H9 (cell line): ENCODE results near the gene EPM2A. TPM values are rescaled to one million over a fixed set of nuclear protein-coding genes. Genes with fewer than 3 reads are reported as not detected.

Experiments used
- DNase-seq: peaks from one replicate; pipeline ENCODE4 v3.0.0-alpha.2; 2017
- H2AFZ ChIP-seq: one replicate; pipeline ENCODE4 v1.6.1; 2013; ENCODE audit warnings: mild to moderate bottlenecking, low read length, control low read depth, moderate library complexity
- H2AK5ac ChIP-seq: 2 replicates; pipeline ENCODE4 v1.6.1; 2013; ENCODE audit warnings: low read length, control low read depth, mixed read lengths; ENCODE audit not compliant: insufficient read length
- H2BK120ac ChIP-seq: one replicate; pipeline ENCODE4 v1.6.1; 2013; ENCODE audit warnings: low read depth, mild to moderate bottlenecking, low read length, control low read depth, inconsistent platforms; ENCODE audit not compliant: poor library complexity, severe bottlenecking
- H2BK12ac ChIP-seq: 2 replicates; pipeline ENCODE4 v1.6.1; 2013; ENCODE audit warnings: low read length, control low read depth, mixed read lengths, low read depth; ENCODE audit not compliant: insufficient read length
- H2BK15ac ChIP-seq: 2 replicates; pipeline ENCODE4 v1.6.1; 2013; ENCODE audit warnings: low read depth, low read length, control low read depth
- H2BK20ac ChIP-seq: one replicate; pipeline ENCODE4 v1.6.1; 2013; ENCODE audit warnings: low read depth, mild to moderate bottlenecking, low read length, control low read depth, inconsistent platforms; ENCODE audit not compliant: poor library complexity, severe bottlenecking
- H2BK5ac ChIP-seq: 2 replicates; pipeline ENCODE4 v1.6.1; 2013; ENCODE audit warnings: low read length, control low read depth, mixed read lengths; ENCODE audit not compliant: insufficient read length
- H3K14ac ChIP-seq: 2 replicates; pipeline ENCODE4 v1.6.1; 2013; ENCODE audit warnings: low read length, control low read depth; ENCODE audit not compliant: insufficient read depth
- H3K18ac ChIP-seq: 2 replicates; pipeline ENCODE4 v1.6.1; 2013; ENCODE audit warnings: low read depth, mild to moderate bottlenecking, mixed read lengths, low read length, control low read depth; ENCODE audit not compliant: insufficient read length
- H3K23ac ChIP-seq: 2 replicates; pipeline ENCODE4 v1.6.1; 2013; ENCODE audit warnings: low read length, control low read depth, mixed read lengths, low read depth; ENCODE audit not compliant: insufficient read length
- H3K23me2 ChIP-seq: 2 replicates; pipeline ENCODE4 v1.6.1; 2013; ENCODE audit warnings: low read depth, mild to moderate bottlenecking, mixed read lengths, low read length, control low read depth; ENCODE audit not compliant: insufficient read length, poor library complexity, severe bottlenecking
- H3K27ac ChIP-seq: 2 replicates; pipeline ENCODE4 v1.5.1; 2013; ENCODE audit warnings: low read length, control low read depth, mixed read lengths, low read depth; ENCODE audit not compliant: insufficient read length
- H3K27me3 ChIP-seq: 2 replicates; pipeline ENCODE4 v1.6.1; 2013; ENCODE audit warnings: low read length, control low read depth, inconsistent platforms; ENCODE audit not compliant: insufficient read depth
- H3K4ac ChIP-seq: 2 replicates; pipeline ENCODE4 v1.6.1; 2013; ENCODE audit warnings: low read depth, mild to moderate bottlenecking, control low read depth, inconsistent platforms, low read length, moderate library complexity
- H3K4me1 ChIP-seq: 2 replicates; pipeline ENCODE4 v1.6.1; 2013; ENCODE audit warnings: low read length, control low read depth, inconsistent platforms; ENCODE audit not compliant: insufficient read depth
- H3K4me2 ChIP-seq: 2 replicates; pipeline ENCODE4 v1.6.1; 2013; ENCODE audit warnings: low read length, control low read depth, mixed read lengths; ENCODE audit not compliant: insufficient read length, insufficient read depth
- H3K56ac ChIP-seq: 2 replicates; pipeline ENCODE4 v1.6.1; 2013; ENCODE audit warnings: low read depth, mild to moderate bottlenecking, mixed read lengths, low read length, control low read depth; ENCODE audit not compliant: insufficient read length
- H3K79me1 ChIP-seq: 2 replicates; pipeline ENCODE4 v1.6.1; 2013; ENCODE audit warnings: low read depth, mild to moderate bottlenecking, moderate library complexity, low read length, control low read depth, inconsistent platforms; ENCODE audit not compliant: insufficient read depth, poor library complexity, severe bottlenecking
- H3K79me2 ChIP-seq: 2 replicates; pipeline ENCODE4 v1.6.1; 2013; ENCODE audit warnings: low read length, control low read depth, inconsistent platforms; ENCODE audit not compliant: insufficient read depth
- H3K9ac ChIP-seq: 2 replicates; pipeline ENCODE4 v1.6.1; 2013; ENCODE audit warnings: low read length, control low read depth, mixed read lengths; ENCODE audit not compliant: insufficient read length; ENCODE audit errors: extremely low read depth
- H3K9me3 ChIP-seq: one replicate; pipeline ENCODE4 v1.6.1; 2013; ENCODE audit warnings: low read depth, low read length, inconsistent platforms; ENCODE audit not compliant: control insufficient read depth
- H3T11ph ChIP-seq: one replicate; pipeline ENCODE4 v1.6.1; 2013; ENCODE audit warnings: mild to moderate bottlenecking, low read length, control low read depth, inconsistent platforms
- H4K20me1 ChIP-seq: one replicate; pipeline ENCODE4 v1.6.1; 2013; ENCODE audit not compliant: control insufficient read depth, insufficient read length, insufficient read depth
- H4K5ac ChIP-seq: 2 replicates; pipeline ENCODE4 v1.6.1; 2013; ENCODE audit warnings: low read depth, mild to moderate bottlenecking, mixed read lengths, low read length, control low read depth; ENCODE audit not compliant: insufficient read length
- H4K8ac ChIP-seq: replicated peaks from 2 replicates; pipeline ENCODE4 v1.6.1; 2013; ENCODE audit warnings: low read length, control low read depth, mixed read lengths, low read depth; ENCODE audit not compliant: insufficient read length
- H4K91ac ChIP-seq: 2 replicates; pipeline ENCODE4 v1.6.1; 2013; ENCODE audit warnings: low read depth, mild to moderate bottlenecking, moderate library complexity, mixed read lengths, low read length, control low read depth; ENCODE audit not compliant: insufficient read length
- H3K27ac Mint-ChIP-seq, 3 experiments: 2 replicates in 2 of 3; 3 replicates in 1 of 3; pipeline ENCODE4 v1.8.0; 2020 to 2021; ENCODE audit warnings: mixed read lengths in 3 of 3, mild to moderate bottlenecking in 1 of 3, moderate library complexity in 1 of 3
- H3K27me3 Mint-ChIP-seq: 2 replicates; pipeline ENCODE4 v1.8.0; 2021; ENCODE audit warnings: low read depth, mild to moderate bottlenecking, moderate library complexity, mixed read lengths
- H3K36me3 Mint-ChIP-seq, 3 experiments: 2 replicates in 2 of 3; 3 replicates in 1 of 3; pipeline ENCODE4 v1.8.0; 2020 to 2021; ENCODE audit warnings: low read depth in 3 of 3, mixed read lengths in 3 of 3; ENCODE audit not compliant: insufficient read depth in 1 of 3
- H3K4me1 Mint-ChIP-seq, 2 experiments: 2 replicates each; pipeline ENCODE4 v1.8.0; 2020; ENCODE audit warnings: mixed read lengths in 2 of 2
- H3K4me3 Mint-ChIP-seq, 2 experiments: 2 replicates in 1 of 2; 3 replicates in 1 of 2; pipeline ENCODE4 v1.8.0; 2020 to 2021; ENCODE audit warnings: mild to moderate bottlenecking in 2 of 2, mixed read lengths in 2 of 2, moderate library complexity in 1 of 2
- H3K9me3 Mint-ChIP-seq, 2 experiments: 2 replicates in 1 of 2; 3 replicates in 1 of 2; pipeline ENCODE4 v1.8.0; 2020; ENCODE audit warnings: mild to moderate bottlenecking in 2 of 2, mixed read lengths in 2 of 2, moderate library complexity in 1 of 2
- CTCF ChIP-seq: fragments of 200-600 bp; sonication (generic); conservative IDR thresholded peaks from 3 replicates; pipeline ENCODE4 v1.8.0; 2021; ENCODE audit warnings: antibody characterized with exemption, mild to moderate bottlenecking
- WGBS: extraction: QIAGEN DNeasy Blood & Tissue Kit; methylation state at CpG from one replicate; pipeline ENCODE4 v1.1.7; 2013; ENCODE audit warnings: missing lambda C conversion rate, low lambda C conversion rate, mixed read lengths; ENCODE audit not compliant: insufficient read length; ENCODE audit errors: extremely low coverage; 5-methylcytosine and 5-hydroxymethylcytosine counted together
- total RNA-seq: library from RNA; stranded (reverse); gene quantifications from 2 replicates; pipeline ENCODE4 v1.2.1, GENCODE V29; 2021

The EPM2A gene
- total RNA-seq, 1 experiment from 2014 or later = 8.2 TPM

- Histone ChIP-seq H2AFZ (no peak overlapping the region), H3K23ac (no peak overlapping the region), H3K27me3 (no peaks in the 10 kb centered on the region), H3K79me2 (0 out of 2 replicates have a peak, but pooled peaks cover 1% of the 10 kb centered on the region), H4K20me1 (no peaks in the 10 kb centered on the region), H3K18ac (no peak overlapping the region), H3K14ac (no peak overlapping the region), H2BK20ac (no peak overlapping the region), H3K4me2 (no peak overlapping the region), H3K9ac (no peak overlapping the region), H2BK15ac (no peak overlapping the region), H3K79me1 (no peaks in the 10 kb centered on the region), H2BK120ac (no peak overlapping the region), H2BK5ac (no peak overlapping the region), H3K9me3 (no peaks in the 10 kb centered on the region), H2AK5ac (no peak overlapping the region), H3K23me2 (no peaks in the 10 kb centered on the region), H3K4me1 (no peaks in the 10 kb centered on the region), H2BK12ac (no peak overlapping the region), H3K4ac (no peak overlapping the region), H4K91ac (no peak overlapping the region), H3T11ph (no peak overlapping the region), H4K8ac (no peak overlapping the region), H3K27ac (no peak overlapping the region), H3K56ac (no peak overlapping the region), H4K5ac (no peak overlapping the region)
- Mint-ChIP-seq H3K36me3 (peaks cover 5 to 13% (median 12%) of the 10 kb centered on the region in 3 experiments), H3K27ac (no peak overlapping the region), H3K27me3 (no peaks in the 10 kb centered on the region), H3K4me3 (no peak overlapping the region), H3K9me3 (peaks cover 12 to 14% of the 10 kb centered on the region in 2 experiments), H3K4me1 (peaks cover 5 to 7% of the 10 kb centered on the region in 2 experiments; a peak in 2 of 4 replicates)
- DNase-seq = no peak
- WGBS = no CpG with 5 or more reads among the region's 3 CpGs
- TF ChIP-seq CTCF = no peak
These were observed 14.2 kb downstream of the EPM2A start for GRCh38 chr6:145721144-145721543.
